Breast epithelium (tissue), 3 donors: Measurements from ENCODE around the gene GTPBP8.

Source experiments
- POLR2A ChIP-seq: fragments of 450-650 bp; IDR thresholded peaks from one replicate; pipeline ENCODE4 v1.6.1; 2016; ENCODE audit warnings: antibody characterized with exemption, mild to moderate bottlenecking, moderate library complexity
- POLR2AphosphoS5 ChIP-seq, 3 donors: sonication (generic); formaldehyde crosslinking; IDR thresholded peaks; one replicate each; pipeline ENCODE4 v1.6.1; 2017; ENCODE audit warnings: antibody characterized with exemption in 3 of 3
- TF ChIP-seq, protein P1 (sequence below), 3 donors: fragments of 450-650 bp; IDR thresholded peaks; one replicate each; pipeline ENCODE4 v1.5.1; 2016 to 2017; ENCODE audit warnings: antibody characterized with exemption in 3 of 3, mild to moderate bottlenecking in 3 of 3, moderate library complexity in 3 of 3

- TF ChIP-seq, protein P1, sequence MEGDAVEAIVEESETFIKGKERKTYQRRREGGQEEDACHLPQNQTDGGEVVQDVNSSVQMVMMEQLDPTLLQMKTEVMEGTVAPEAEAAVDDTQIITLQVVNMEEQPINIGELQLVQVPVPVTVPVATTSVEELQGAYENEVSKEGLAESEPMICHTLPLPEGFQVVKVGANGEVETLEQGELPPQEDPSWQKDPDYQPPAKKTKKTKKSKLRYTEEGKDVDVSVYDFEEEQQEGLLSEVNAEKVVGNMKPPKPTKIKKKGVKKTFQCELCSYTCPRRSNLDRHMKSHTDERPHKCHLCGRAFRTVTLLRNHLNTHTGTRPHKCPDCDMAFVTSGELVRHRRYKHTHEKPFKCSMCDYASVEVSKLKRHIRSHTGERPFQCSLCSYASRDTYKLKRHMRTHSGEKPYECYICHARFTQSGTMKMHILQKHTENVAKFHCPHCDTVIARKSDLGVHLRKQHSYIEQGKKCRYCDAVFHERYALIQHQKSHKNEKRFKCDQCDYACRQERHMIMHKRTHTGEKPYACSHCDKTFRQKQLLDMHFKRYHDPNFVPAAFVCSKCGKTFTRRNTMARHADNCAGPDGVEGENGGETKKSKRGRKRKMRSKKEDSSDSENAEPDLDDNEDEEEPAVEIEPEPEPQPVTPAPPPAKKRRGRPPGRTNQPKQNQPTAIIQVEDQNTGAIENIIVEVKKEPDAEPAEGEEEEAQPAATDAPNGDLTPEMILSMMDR (IDR thresholded peaks at IDR 0.05), result no peak
- TF ChIP-seq POLR2A (no peak), POLR2AphosphoS5 (IDR thresholded peaks at IDR 0.05) (no peak)
These were observed 27.9 kb downstream of the GTPBP8 start for GRCh38 chr3:113018536-113019181.
